K562 (cell line): Measurements from ENCODE around the gene SCN4B. TPM values are rescaled to one million over a fixed set of nuclear protein-coding genes. Genes with fewer than 3 reads are reported as not detected.

Experiments used
- ATAC-seq: fragments of 200-7000 bp; cut with Tn5 transposase; 3 replicates; pipeline ENCODE4 v1.9.1; 2020; ENCODE audit warnings: moderate library complexity
- BruUV-seq: library from RNA; stranded (reverse); fragments of 400-500 nt; replicated peaks from 2 replicates; lab custom pipeline; 2021; lab: Mats Ljungman, UMichigan
- CTCF ChIA-PET: fragments of 300-600 bp; formaldehyde crosslinking; extraction: SDS; loops from one replicate; lab custom pipeline; 2021; ENCODE audit warnings: low intra/inter-chr PET ratio; lab: Yijun Ruan, JAX
- POLR2A ChIA-PET: fragments of 300-600, 350-650 bp; sonication (Branson Sonifier 250); formaldehyde crosslinking; extraction: SDS; loops from one replicate; lab custom pipeline; 2021; ENCODE audit warnings: antibody characterized with exemption, inconsistent platforms; lab: Yijun Ruan, JAX
- DNase-seq, 4 experiments: peaks; one replicate each; pipeline versions ENCODE4 v3.0.0 to v3.0.0-alpha.2; 2011 to 2018; ENCODE audit warnings: low spot score in 3 of 4, mixed read lengths in 3 of 4; ENCODE audit errors: extremely low read depth in 1 of 4
- FAIRE-seq: peaks from 2 replicates; lab custom pipeline; 2011; peaks lifted over from hg19 to GRCh38; lab: Jason Lieb, UNC
- H2AFZ ChIP-seq: 2 replicates; pipeline ENCODE4 v1.6.0; 2011; ENCODE audit warnings: low read depth, low read length, control low read depth, inconsistent platforms
- H3K27ac ChIP-seq: fragments of 200-600 bp; 3 replicates; pipeline ENCODE4 v1.8.0; 2011; ENCODE audit warnings: low read depth, mild to moderate bottlenecking, control low read depth, inconsistent platforms, low read length, moderate library complexity, mixed read lengths; ENCODE audit errors: extremely low read depth
- H3K27me3 ChIP-seq, 2 experiments: fragments of 300-600 bp in 1 of 2; 2 replicates in 1 of 2; 3 replicates in 1 of 2; pipeline versions ENCODE4 v1.6.0 to v1.8.0; 2011; ENCODE audit warnings: inconsistent platforms in 2 of 2, low read length in 2 of 2, mild to moderate bottlenecking in 1 of 2, mixed read lengths in 1 of 2, moderate library complexity in 1 of 2; ENCODE audit not compliant: control insufficient read depth in 2 of 2, insufficient read depth in 2 of 2
- H3K36me3 ChIP-seq: fragments of 300-600 bp; 3 replicates; pipeline ENCODE4 v1.8.0; 2011; ENCODE audit warnings: mild to moderate bottlenecking, low read length, inconsistent platforms; ENCODE audit not compliant: control insufficient read depth, insufficient read depth
- H3K4me1 ChIP-seq, 2 experiments: fragments of 200-600 bp in 1 of 2; replicated peaks in 1 of 2; 2 replicates in 1 of 2; 3 replicates in 1 of 2; pipeline versions ENCODE4 v1.5.1 to v1.8.0; 2011; ENCODE audit warnings: inconsistent platforms in 2 of 2, low read length in 2 of 2, mild to moderate bottlenecking in 1 of 2, mixed read lengths in 1 of 2, moderate library complexity in 1 of 2; ENCODE audit not compliant: control insufficient read depth in 2 of 2, insufficient read depth in 2 of 2
- H3K4me2 ChIP-seq: 2 replicates; pipeline ENCODE4 v1.6.1; 2011; ENCODE audit warnings: low read length, control low read depth, inconsistent platforms, mixed read lengths; ENCODE audit not compliant: insufficient read depth
- H3K4me3 ChIP-seq: fragments of 200-600 bp; sonication (generic), shearing (Covaris generic); 2 replicates; pipeline ENCODE4 v1.5.1; 2016; ENCODE audit warnings: control low read depth, inconsistent platforms
- H3K79me2 ChIP-seq: fragments of 200-600 bp; 3 replicates; pipeline ENCODE4 v1.8.0; 2011; ENCODE audit warnings: low read length, inconsistent platforms; ENCODE audit not compliant: control insufficient read depth, insufficient read depth
- H3K9ac ChIP-seq, 2 experiments: 2 replicates each; pipeline versions ENCODE4 v1.6.0 to v1.6.1; 2011; ENCODE audit warnings: low read depth in 2 of 2, low read length in 2 of 2, control low read depth in 1 of 2, inconsistent platforms in 1 of 2, mild to moderate bottlenecking in 1 of 2, mixed read lengths in 1 of 2; ENCODE audit not compliant: insufficient read depth in 1 of 2
- H3K9me1 ChIP-seq: one replicate; pipeline ENCODE4 v1.6.0; 2011; ENCODE audit warnings: inconsistent platforms, mild to moderate bottlenecking, low read length, moderate library complexity; ENCODE audit not compliant: control insufficient read depth, insufficient read depth
- H3K9me3 ChIP-seq: replicated peaks from 2 replicates; pipeline ENCODE4 v1.5.1; 2011; ENCODE audit warnings: low read depth, low read length, inconsistent platforms; ENCODE audit not compliant: control insufficient read depth, insufficient read depth
- H4K20me1 ChIP-seq: replicated peaks from 2 replicates; pipeline ENCODE4 v1.6.1; 2011; ENCODE audit warnings: low read length, inconsistent platforms, mixed read lengths; ENCODE audit not compliant: control insufficient read depth, insufficient read depth
- CHCHD3 ChIP-seq: fragments of 250-450 bp; sonication (Bioruptor Pico); IDR thresholded peaks from 2 replicates; pipeline ENCODE4 v2.1.2; 2022; ENCODE audit warnings: mild to moderate bottlenecking
- CXXC5 ChIP-seq: fragments of 250-450 bp; sonication (Bioruptor Pico); IDR thresholded peaks from 2 replicates; pipeline ENCODE4 v1.8.0; 2022; ENCODE audit warnings: inconsistent platforms, mild to moderate bottlenecking, moderate library complexity
- ETV1 ChIP-seq: fragments of 450-650 bp; conservative IDR thresholded peaks from 2 replicates; pipeline ENCODE4 v1.6.1; 2016; ENCODE audit warnings: missing genetic modification characterization, control low read depth, low read depth, missing compliant biosample characterization
- GATA2 ChIP-seq: sonication (generic); formaldehyde crosslinking; IDR thresholded peaks from 2 replicates; pipeline ENCODE4 v1.4.0; 2020; ENCODE audit warnings: mild to moderate bottlenecking, missing genetic modification reagents
- MLX ChIP-seq, 2 experiments: fragments of 450-650 bp in 1 of 2; sonication (generic) in 1 of 2; formaldehyde crosslinking; conservative IDR thresholded peaks; 2 replicates each; pipeline versions ENCODE4 v1.4.0 to v1.8.1; 2020 to 2022; ENCODE audit warnings: mild to moderate bottlenecking in 1 of 2, missing genetic modification reagents in 1 of 2
- POLR2B ChIP-seq: fragments of 450-650 bp; IDR thresholded peaks from 2 replicates; pipeline ENCODE4 v1.6.1; 2018; ENCODE audit warnings: low read depth; ENCODE audit not compliant: partially characterized antibody
- SMARCA4 ChIP-seq: fragments of 450-650 bp; IDR thresholded peaks from 2 replicates; pipeline ENCODE4 v1.6.1; 2016
- SRSF3 ChIP-seq: fragments of 200-400 bp; formaldehyde crosslinking; IDR thresholded peaks from 2 replicates; pipeline ENCODE4 v1.6.1; 2016; ENCODE audit warnings: mild to moderate bottlenecking, low read length, moderate library complexity; ENCODE audit not compliant: insufficient read depth
- STAT5B ChIP-seq: fragments of 250-450 bp; sonication (Bioruptor Pico); IDR thresholded peaks from 2 replicates; pipeline ENCODE4 v1.8.0; 2021; ENCODE audit warnings: mild to moderate bottlenecking, inconsistent platforms
- STAT6 ChIP-seq: sonication (generic); formaldehyde crosslinking; IDR thresholded peaks from 2 replicates; pipeline ENCODE4 v1.8.1; 2023; ENCODE audit warnings: mild to moderate bottlenecking, missing genetic modification reagents
- TAF9B ChIP-seq: fragments of 450-650 bp; IDR thresholded peaks from 2 replicates; pipeline ENCODE4 v1.6.1; 2018; ENCODE audit warnings: mild to moderate bottlenecking; ENCODE audit not compliant: partially characterized antibody
- TGIF2 ChIP-seq: sonication (generic); formaldehyde crosslinking; IDR thresholded peaks from 2 replicates; pipeline ENCODE4 v1.8.1; 2022; ENCODE audit warnings: mild to moderate bottlenecking, missing genetic modification reagents, moderate library complexity
- ZBTB5 ChIP-seq: fragments of 450-650 bp; IDR thresholded peaks from 2 replicates; pipeline ENCODE4 v1.6.1; 2017; ENCODE audit warnings: antibody characterized with exemption
- ZFPM2 ChIP-seq: fragments of 250-450 bp; sonication (Bioruptor Pico); IDR thresholded peaks from 2 replicates; pipeline ENCODE4 v1.5.1; 2022; ENCODE audit warnings: mild to moderate bottlenecking
- ZNF280A ChIP-seq: fragments of 450-650 bp; IDR thresholded peaks from 2 replicates; pipeline ENCODE4 v1.6.1; 2018; ENCODE audit warnings: mild to moderate bottlenecking, low read depth; ENCODE audit not compliant: partially characterized antibody
- ZNF324 ChIP-seq: fragments of 250-450 bp; sonication (Bioruptor Pico); IDR thresholded peaks from 2 replicates; pipeline ENCODE4 v1.4.0; 2020; ENCODE audit warnings: mild to moderate bottlenecking
- ZNF583 ChIP-seq: fragments of 250-450 bp; sonication (Bioruptor Pico); IDR thresholded peaks from 2 replicates; pipeline ENCODE4 v1.4.0; 2020
- WGBS: fragments of 100-300 bp; shearing (Covaris generic); methylation state at CpG from one replicate; pipeline ENCODE4 v1.1.6; 2016; ENCODE audit warnings: low coverage, mixed read lengths; ENCODE audit not compliant: insufficient coverage; ENCODE audit errors: missing lambda C conversion rate; 5-methylcytosine and 5-hydroxymethylcytosine counted together
- in situ Hi-C: fragments of 300-500 bp; cut with MboI; formaldehyde crosslinking; loops from 4 replicates; pipeline ENCODE4 v1.15.0; 2018; ENCODE audit warnings: inconsistent platforms, mixed read lengths
- intact Hi-C: fragments of 100-400 bp; cut with micrococcal nuclease; formaldehyde crosslinking; loops from 2 replicates; pipeline ENCODE4 v1.14.2; 2022
- polyA plus RNA-seq, 8 experiments: library from polyadenylated mRNA; depleted of rRNA in 4 of 8; stranded (reverse) in 5 of 8; unstranded in 3 of 8; fragments of >200 nt; fragmentation: Nextera tagmentation in 2 of 8; fragmentation: Illumina TruSeq in 1 of 8; extraction: Ambion mirVana in 2 of 8; extraction: Trizol in 1 of 8; gene quantifications; 2 replicates each; pipeline versions ENCODE4 v1.2.1 to v1.2.3, GENCODE V29; 2011 to 2014; ENCODE audit warnings: inconsistent platforms in 1 of 8, missing spikeins in 1 of 8
- total RNA-seq, 7 experiments: library from RNA; depleted of rRNA in 6 of 7; stranded (reverse); fragments of >200 nt in 6 of 7; fragmentation: Illumina TruSeq in 2 of 7; extraction: Trizol in 2 of 7; gene quantifications; 2 replicates each; pipeline versions ENCODE4 v1.2.1 to v1.2.3, GENCODE V29; 2011 to 2021; ENCODE audit warnings: low replicate concordance in 1 of 7

SCN4B gene
- total and polyA plus RNA-seq, 9 of the 15 experiments (the other 6 are each of a cell fraction or from before 2014, with no cell fraction given) = 0.03 TPM; not detected in 8

GRCh38 chr11:118136801-118137200, 15.8 kb downstream of the SCN4B start:
- no peak for FAIRE-seq
- H4K20me1 ChIP-seq = no peaks in the 10 kb centered on the region; the same call in 1 of the 2 replicates
- no peaks in the 10 kb centered on the region for H3K4me1 ChIP-seq
- H3K9me3 ChIP-seq = no peaks in the 10 kb centered on the region
- H3K9me1 ChIP-seq = peaks cover 3% of the 10 kb centered on the region
- ChIA-PET CTCF (no interaction called here), POLR2A (interaction anchor here (0.6 to 0.8 kb wide), 2 partner anchors 11 to 525 kb away, joined by 3 read pairs; no protein-coding TSS in a partner anchor)
- H3K27ac ChIP-seq = no peak overlapping the region
- ATAC-seq = no peak
- peaks cover 22 to 64% of the 10 kb centered on the region in 2 experiments for H3K27me3 ChIP-seq
- DNase-seq = no peak
- no peaks in the 10 kb centered on the region for H3K36me3 ChIP-seq
- H2AFZ ChIP-seq = no peak overlapping the region
- no peak overlapping the region for H3K4me2 ChIP-seq
- H3K4me3 ChIP-seq = no peak overlapping the region
- intact Hi-C loops = no loop called here
- H3K79me2 ChIP-seq = no peaks in the 10 kb centered on the region
- 1% methylated on average over 10 of the region's 10 CpGs for WGBS
- BruUV-seq = no TSS peak
- in situ Hi-C loops = no loop called here
- no peak overlapping the region for H3K9ac ChIP-seq
- no peak for TF ChIP-seq CHCHD3 (CRISPR knock-in tag)
- TF ChIP-seq STAT5B = no peak
- no peak for TF ChIP-seq STAT6
- TF ChIP-seq CXXC5 (CRISPR knock-in tag) = no peak
- no peak for TF ChIP-seq MLX (CRISPR knock-in tag; conservative IDR thresholded peaks at IDR 0.05)
- TF ChIP-seq TAF9B = no peak
- no peak for TF ChIP-seq ZBTB5
- no peak for TF ChIP-seq SRSF3
- no peak for TF ChIP-seq SMARCA4
- TF ChIP-seq ZNF280A = no peak
- no peak for TF ChIP-seq TGIF2 (CRISPR knock-in tag)
- no peak for TF ChIP-seq POLR2B
- no peak for TF ChIP-seq ZNF324 (CRISPR knock-in tag)
- no peak for TF ChIP-seq GATA2 (CRISPR knock-in tag)
- no peak for TF ChIP-seq ETV1 (tag)
- TF ChIP-seq ZNF583 = no peak
- no peak for TF ChIP-seq ZFPM2 (CRISPR knock-in tag)
